ENCODE data around the gene TMEM145.
"Not testable (repeated sequence)": the region's sequence is repeated elsewhere in the genome, so short reads cannot be mapped to it uniquely, and the experiment has no call there.

TMEM145 gene

DNA sequence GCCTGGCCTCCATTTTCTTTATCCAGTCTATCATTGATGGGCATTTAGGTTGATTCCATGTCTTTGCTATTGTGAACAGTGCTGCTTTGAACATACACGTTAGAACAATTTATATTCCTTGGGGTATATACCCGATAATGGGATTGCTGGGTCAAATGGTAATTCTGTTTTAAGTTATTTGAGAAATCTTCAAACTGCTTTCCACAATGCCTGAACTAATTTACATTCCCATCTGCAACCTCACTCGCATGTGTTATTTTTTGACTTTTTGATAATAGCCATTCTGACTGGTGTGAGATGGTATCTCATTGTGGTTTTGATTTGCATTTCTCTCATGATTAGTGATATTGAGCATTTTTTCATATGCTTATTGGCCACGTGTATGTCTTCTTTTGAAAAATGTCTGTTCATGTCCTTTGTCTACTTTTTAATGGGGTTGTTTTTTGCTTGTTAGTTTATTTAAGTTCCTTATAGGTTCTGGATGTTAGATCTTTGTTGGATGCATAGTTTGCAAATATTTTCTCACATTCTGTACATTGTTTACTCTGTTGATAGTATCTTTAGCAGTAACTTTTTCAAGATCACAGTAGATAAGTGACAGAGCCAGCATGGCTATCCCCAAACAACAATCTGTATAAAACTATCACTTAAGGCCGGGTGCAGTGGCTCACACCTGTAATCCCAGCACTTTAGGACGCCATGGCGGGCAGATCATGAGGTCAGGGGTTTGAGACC lies 26.2 kb downstream of the TMEM145 start:
- ATAC-seq, result not testable (repeated sequence)

- ATAC-seq, result not testable (repeated sequence)
Measured at GRCh38 chr19:42339922-42340321, 26.8 kb downstream of the TMEM145 start.

- ATAC-seq, result no peak
Measured at GRCh38 chr19:42343344-42344110, 30.4 kb downstream of the TMEM145 start.

DNA sequence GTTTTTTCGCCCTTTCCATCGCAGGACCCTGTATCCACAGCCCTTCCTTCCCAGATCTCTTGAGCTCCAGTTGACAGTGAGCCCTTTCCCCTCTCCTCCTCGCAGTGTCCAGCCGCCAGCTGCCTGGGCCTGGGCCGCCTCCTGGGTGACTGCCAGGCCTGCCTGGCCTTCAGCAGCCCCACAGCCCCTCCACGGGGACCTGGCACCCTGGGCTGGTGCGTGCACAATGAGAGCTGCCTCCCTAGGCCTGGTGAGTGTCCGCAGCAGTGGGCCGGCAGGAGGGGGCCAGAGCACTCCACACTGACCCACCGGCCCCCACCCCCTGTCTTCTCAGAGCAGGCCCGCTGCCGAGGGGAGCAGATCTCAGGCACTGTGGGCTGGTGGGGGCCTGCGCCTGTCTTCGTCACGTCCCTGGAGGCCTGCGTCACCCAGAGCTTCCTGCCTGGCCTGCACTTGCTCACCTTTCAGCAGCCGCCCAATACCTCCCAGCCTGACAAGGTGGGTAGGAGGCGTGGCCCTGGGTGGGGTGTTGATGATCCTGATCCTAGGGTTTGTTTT lies 31.3 kb downstream of the TMEM145 start:
- no peak for ATAC-seq

GRCh38 chr19:42345191-42345812 lies 32.2 kb downstream of the TMEM145 start:
- ATAC-seq, result no peak

DNA sequence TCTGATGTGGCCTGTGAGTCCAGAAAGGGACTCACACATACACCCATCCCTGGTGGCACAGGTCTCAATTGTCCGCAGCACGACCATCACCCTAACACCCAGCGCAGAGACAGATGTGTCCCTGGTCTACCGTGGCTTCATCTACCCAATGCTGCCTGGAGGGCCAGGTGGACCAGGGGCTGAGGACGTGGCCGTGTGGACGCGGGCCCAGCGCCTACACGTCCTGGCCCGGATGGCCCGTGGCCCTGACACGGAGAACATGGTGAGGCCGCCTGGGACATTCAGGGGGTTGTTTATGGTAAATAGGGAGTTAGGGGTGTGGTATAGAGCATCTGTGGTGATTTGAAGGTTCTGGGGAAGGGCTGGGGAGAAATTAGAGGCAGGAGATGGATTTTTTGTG lies 35.1 kb downstream of the TMEM145 start:
- ATAC-seq, result no peak

- no peak for ATAC-seq
Measured at GRCh38 chr19:42349378-42350107, 36.4 kb downstream of the TMEM145 start.

GRCh38 chr19:42350417-42350816 lies 37.3 kb downstream of the TMEM145 start:
- no peak for ATAC-seq

GRCh38 chr19:42351079-42351735 lies 38.1 kb downstream of the TMEM145 start:
- no peak for ATAC-seq

DNA sequence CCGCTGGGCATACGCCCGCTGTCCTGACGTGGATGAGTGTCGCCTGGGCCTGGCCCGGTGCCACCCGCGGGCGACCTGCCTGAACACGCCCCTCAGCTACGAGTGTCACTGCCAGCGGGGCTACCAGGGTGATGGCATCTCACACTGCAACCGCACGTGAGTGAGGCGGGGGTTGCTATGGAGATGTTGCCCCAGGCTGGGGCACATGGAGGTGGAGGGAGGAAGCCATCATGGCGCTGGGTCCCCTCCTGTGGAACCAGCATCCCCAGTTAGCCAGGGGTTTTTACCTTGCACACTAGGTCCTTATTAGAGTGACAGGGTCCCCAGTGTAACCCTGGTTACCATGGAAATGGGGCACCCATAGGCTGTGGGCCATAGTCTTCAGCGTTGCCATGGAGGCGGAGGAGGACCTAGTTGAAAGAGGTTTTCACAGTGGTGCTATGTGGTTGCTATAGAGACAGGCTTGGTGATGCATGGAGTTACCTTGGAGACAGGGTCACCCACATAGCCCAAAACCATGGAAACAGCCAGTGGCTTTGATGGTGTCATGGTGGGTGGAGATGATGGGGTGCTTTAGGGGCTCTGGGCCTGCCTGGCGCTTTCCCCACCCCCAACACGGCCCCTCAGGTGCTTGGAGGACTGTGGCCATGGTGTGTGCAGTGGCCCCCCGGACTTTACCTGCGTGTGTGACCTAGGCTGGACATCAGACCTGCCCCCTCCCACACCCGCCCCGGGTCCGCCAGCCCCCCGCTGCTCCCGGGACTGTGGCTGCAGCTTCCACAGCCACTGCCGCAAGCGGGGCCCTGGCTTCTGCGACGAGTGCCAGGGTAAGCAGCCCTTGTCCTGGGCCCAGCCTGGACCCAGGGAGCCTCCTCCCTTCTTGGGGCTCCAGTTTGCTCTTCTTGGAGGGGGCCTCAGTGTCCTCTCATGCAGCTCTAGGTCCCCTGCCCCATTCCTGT lies 39.5 kb downstream of the TMEM145 start:
- ATAC-seq, result peak; percentile 41 to 59

DNA sequence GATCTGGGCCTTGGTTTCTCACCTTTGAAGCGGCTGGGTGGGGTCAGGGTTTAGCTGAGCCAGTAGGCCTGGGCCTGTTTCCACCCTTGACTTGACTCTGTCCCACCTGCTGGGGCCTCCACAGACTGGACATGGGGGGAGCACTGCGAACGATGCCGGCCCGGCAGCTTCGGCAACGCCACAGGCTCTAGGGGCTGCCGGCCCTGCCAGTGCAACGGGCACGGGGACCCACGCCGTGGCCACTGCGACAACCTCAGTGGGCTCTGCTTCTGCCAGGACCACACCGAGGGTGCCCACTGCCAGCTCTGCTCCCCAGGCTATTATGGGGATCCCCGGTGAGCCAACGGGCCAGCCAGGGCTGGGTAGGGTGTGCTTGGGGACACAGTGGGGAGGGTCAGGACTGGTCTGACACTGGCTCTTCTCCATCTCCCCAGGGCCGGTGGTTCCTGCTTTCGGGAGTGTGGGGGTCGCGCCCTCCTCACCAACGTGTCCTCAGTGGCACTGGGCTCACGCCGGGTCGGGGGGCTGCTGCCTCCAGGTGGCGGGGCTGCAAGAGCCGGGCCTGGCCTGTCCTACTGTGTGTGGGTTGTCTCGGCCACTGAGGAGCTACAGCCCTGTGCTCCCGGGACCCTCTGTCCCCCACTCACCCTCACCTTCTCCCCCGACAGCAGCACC lies 40.4 kb downstream of the TMEM145 start:
- no peak for ATAC-seq

GRCh38 chr19:42355896-42356295 lies 42.8 kb downstream of the TMEM145 start:
- ATAC-seq, result no peak

GRCh38 chr19:42356686-42357085 lies 43.6 kb downstream of the TMEM145 start:
- no peak for ATAC-seq

DNA sequence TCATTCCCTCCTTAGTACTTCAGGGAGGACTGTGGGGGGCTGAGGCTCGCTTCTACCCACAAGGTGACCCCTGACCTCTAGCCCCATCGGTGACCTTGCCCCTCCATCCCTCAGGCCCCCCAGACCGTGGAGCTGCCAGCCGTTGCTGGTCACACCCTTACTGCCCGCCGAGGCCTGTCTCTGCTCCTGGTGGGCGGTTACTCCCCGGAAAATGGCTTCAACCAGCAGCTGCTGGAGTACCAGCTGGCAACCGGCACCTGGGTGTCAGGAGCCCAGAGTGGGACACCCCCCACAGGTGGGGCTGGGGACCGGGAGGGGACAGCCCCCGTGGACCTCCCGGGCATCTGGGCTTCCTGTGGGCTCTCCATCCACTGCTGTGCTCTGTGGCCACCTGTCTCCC lies 44.2 kb downstream of the TMEM145 start:
- no peak for ATAC-seq

DNA sequence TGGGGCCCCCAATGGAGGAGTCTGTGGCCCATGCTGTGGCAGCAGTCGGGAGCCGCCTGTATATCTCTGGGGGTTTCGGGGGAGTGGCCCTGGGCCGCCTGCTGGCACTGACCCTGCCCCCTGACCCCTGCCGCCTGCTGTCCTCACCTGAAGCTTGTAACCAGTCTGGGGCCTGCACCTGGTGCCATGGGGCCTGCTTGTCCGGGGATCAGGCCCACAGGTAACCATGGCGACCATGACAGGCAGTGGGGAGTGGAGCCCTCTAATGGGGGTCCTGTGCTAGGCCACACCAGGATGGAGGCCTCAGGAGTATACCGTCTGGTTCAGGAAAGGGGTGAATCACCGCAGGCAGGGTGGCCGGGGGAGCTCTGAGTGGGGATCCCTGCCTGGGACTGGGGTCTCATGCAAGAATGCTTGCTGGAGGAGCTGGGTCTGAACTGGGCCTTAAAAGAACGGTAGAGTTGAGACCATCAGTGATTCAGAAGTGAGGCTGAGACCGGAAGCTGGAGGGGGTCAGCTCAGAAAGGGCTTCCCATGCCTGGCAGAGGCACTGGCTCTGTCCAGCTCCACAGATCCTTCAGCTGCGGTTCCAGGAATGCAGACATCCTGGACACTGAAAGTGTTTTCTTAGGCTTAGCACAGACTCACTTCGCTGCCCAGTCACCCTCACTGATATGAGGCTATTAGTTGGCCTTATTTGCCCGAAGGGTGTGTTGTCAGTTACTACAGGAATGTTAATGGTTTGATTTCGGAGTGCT lies 47.9 kb downstream of the TMEM145 start:
- no peak for ATAC-seq

DNA sequence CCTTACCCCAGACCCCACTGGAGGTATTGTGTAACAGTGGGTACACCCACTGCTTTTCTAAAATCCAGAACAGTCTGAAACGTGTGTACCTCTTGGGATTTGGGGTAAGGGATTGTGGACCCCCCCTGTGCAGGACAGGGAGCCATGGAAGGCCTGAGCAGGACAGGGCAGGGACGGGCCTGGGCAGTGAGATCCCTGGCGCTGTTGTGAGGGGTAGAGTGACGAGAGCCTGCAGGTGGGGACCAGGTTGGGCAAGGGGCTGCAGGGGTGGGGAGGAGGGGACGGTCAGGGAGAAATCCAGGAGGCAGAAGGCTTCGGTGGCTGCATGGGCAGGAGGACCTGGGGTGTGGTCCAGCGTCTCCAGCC lies 48.4 kb downstream of the TMEM145 start:
- no peak for ATAC-seq

DNA sequence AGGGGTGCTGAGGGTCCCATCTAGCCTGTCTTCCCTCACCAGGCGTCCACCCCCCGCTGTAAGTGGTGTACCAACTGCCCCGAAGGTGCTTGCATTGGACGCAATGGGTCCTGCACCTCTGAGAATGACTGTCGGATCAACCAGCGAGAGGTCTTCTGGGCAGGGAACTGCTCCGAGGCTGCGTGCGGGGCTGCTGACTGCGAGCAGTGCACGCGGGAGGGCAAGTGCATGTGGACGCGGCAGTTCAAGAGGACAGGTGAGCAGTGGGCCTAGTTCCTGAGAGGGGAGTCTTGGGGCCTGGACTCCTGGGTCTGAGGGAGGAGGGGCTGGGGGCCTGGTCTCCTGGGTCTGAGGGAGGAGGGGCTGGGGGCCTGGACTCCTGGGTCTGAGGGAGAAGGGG lies 49.2 kb downstream of the TMEM145 start:
- ATAC-seq, result no peak

DNA sequence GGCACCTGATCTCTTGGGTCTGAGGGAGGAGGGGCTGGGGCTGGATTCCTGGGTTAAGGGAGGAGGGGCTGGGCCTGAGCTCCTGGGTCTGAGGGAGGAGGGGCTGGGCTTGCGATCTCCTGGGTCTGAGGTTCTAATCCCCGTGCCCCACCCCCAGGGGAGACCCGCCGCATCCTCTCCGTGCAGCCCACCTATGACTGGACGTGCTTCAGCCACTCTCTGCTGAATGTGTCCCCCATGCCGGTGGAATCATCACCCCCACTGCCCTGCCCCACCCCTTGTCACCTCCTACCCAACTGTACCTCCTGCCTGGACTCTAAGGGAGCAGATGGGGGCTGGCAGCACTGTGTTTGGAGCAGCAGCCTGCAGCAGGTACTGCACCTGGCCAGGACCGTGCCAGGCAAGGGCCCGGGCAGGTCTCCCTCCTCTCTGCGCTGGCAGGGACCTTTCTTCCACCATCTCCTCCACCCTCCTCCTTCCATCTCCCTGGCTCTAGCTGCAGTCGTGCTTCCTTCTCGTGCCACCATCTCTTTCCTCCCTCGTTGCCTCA lies 49.9 kb downstream of the TMEM145 start:
- no peak for ATAC-seq

GRCh38 chr19:42363614-42364346 lies 50.7 kb downstream of the TMEM145 start:
- ATAC-seq, result no peak

Measured in activated CD4-positive, CD25-positive, alpha-beta regulatory T cell treated with anti-CD3 and anti-CD28 coated beads, Interleukin-2, amount 50 U/mL, for 24 hours (primary cell).